ENCODE results near the gene SFXN3. TPM values are rescaled to one million over a fixed set of nuclear protein-coding genes. Genes with fewer than 3 reads are reported as not detected.
A peak's percentile ranks its signal among the peaks of the same experiment; 100 is the strongest.

The SFXN3 gene
- total and polyA plus RNA-seq, 2 of the 13 experiments (the other 11 are each of a cell fraction or from before 2014, with no cell fraction given), result 16.8 to 71.5 TPM

GRCh38 chr10:101032637-101033224 lies 1.7 kb downstream of the SFXN3 start (continued):
- TF ChIP-seq, protein P1, sequence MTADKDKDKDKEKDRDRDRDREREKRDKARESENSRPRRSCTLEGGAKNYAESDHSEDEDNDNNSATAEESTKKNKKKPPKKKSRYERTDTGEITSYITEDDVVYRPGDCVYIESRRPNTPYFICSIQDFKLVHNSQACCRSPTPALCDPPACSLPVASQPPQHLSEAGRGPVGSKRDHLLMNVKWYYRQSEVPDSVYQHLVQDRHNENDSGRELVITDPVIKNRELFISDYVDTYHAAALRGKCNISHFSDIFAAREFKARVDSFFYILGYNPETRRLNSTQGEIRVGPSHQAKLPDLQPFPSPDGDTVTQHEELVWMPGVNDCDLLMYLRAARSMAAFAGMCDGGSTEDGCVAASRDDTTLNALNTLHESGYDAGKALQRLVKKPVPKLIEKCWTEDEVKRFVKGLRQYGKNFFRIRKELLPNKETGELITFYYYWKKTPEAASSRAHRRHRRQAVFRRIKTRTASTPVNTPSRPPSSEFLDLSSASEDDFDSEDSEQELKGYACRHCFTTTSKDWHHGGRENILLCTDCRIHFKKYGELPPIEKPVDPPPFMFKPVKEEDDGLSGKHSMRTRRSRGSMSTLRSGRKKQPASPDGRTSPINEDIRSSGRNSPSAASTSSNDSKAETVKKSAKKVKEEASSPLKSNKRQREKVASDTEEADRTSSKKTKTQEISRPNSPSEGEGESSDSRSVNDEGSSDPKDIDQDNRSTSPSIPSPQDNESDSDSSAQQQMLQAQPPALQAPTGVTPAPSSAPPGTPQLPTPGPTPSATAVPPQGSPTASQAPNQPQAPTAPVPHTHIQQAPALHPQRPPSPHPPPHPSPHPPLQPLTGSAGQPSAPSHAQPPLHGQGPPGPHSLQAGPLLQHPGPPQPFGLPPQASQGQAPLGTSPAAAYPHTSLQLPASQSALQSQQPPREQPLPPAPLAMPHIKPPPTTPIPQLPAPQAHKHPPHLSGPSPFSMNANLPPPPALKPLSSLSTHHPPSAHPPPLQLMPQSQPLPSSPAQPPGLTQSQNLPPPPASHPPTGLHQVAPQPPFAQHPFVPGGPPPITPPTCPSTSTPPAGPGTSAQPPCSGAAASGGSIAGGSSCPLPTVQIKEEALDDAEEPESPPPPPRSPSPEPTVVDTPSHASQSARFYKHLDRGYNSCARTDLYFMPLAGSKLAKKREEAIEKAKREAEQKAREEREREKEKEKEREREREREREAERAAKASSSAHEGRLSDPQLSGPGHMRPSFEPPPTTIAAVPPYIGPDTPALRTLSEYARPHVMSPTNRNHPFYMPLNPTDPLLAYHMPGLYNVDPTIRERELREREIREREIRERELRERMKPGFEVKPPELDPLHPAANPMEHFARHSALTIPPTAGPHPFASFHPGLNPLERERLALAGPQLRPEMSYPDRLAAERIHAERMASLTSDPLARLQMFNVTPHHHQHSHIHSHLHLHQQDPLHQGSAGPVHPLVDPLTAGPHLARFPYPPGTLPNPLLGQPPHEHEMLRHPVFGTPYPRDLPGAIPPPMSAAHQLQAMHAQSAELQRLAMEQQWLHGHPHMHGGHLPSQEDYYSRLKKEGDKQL (CRISPR knock-in tag; IDR thresholded peaks at IDR 0.05; ENCODE audit: low read depth), result no peak
- no peak for TF ChIP-seq THAP9 (CRISPR knock-in tag; IDR thresholded peaks at IDR 0.05; ENCODE audit: borderline replicate concordance)
- TF ChIP-seq, protein P2, sequence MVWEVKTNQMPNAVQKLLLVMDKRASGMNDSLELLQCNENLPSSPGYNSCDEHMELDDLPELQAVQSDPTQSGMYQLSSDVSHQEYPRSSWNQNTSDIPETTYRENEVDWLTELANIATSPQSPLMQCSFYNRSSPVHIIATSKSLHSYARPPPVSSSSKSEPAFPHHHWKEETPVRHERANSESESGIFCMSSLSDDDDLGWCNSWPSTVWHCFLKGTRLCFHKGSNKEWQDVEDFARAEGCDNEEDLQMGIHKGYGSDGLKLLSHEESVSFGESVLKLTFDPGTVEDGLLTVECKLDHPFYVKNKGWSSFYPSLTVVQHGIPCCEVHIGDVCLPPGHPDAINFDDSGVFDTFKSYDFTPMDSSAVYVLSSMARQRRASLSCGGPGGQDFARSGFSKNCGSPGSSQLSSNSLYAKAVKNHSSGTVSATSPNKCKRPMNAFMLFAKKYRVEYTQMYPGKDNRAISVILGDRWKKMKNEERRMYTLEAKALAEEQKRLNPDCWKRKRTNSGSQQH (CRISPR knock-in tag; IDR thresholded peaks at IDR 0.05; ENCODE audit: low read depth), result no peak
- 0 out of 2 replicates have a peak, but pooled peaks have one; percentile 10 for TF ChIP-seq ZHX2 (IDR thresholded peaks at IDR 0.05; ENCODE audit: low read depth)
- TF ChIP-seq ZHX2 (CRISPR knock-in tag; IDR thresholded peaks at IDR 0.05; ENCODE audit: borderline replicate concordance), result no peak
- no peak for TF ChIP-seq ZNF547 (CRISPR knock-in tag; IDR thresholded peaks at IDR 0.05)
- TF ChIP-seq SAP130 (CRISPR knock-in tag; IDR thresholded peaks at IDR 0.05; ENCODE audit: low read depth), result peak; percentile 60; the same call in 1 of the 2 replicates
- TF ChIP-seq, protein P3, sequence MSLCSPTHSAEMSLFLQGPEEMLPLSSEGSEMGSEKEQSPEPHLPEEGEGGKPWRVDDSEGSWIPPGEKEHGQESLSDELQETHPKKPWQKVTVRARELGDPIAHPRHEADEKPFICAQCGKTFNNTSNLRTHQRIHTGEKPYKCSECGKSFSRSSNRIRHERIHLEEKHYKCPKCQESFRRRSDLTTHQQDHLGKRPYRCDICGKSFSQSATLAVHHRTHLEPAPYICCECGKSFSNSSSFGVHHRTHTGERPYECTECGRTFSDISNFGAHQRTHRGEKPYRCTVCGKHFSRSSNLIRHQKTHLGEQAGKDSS (CRISPR knock-in tag; IDR thresholded peaks at IDR 0.05; ENCODE audit: borderline replicate concordance, low read depth), result peak; percentile 50; the same call in 1 of the 2 replicates
- TF ChIP-seq NFE2L1 (CRISPR knock-in tag; IDR thresholded peaks at IDR 0.05; ENCODE audit: borderline replicate concordance), result no peak
- no peak for TF ChIP-seq CBX1 (IDR thresholded peaks at IDR 0.05; ENCODE audit: low read depth)
- TF ChIP-seq ZNF530 (CRISPR knock-in tag; IDR thresholded peaks at IDR 0.05; ENCODE audit: low read depth), result no peak
- TF ChIP-seq ZNF33B (CRISPR knock-in tag; IDR thresholded peaks at IDR 0.05), result no peak
